K562 (cell line): ENCODE data around the gene PI16. TPM values are rescaled to one million over a fixed set of nuclear protein-coding genes. Genes with fewer than 3 reads are reported as not detected.

Experiments used
- AFF1 ChIP-seq, 2 experiments: fragments of 450-650 bp; IDR thresholded peaks; 2 replicates each; pipeline ENCODE4 v1.6.1; 2018; ENCODE audit warnings: mild to moderate bottlenecking in 2 of 2, low read depth in 1 of 2; ENCODE audit not compliant: partially characterized antibody in 2 of 2
- KDM5B ChIP-seq: fragments of 200-600 bp; sonication (generic); IDR thresholded peaks from 2 replicates; pipeline ENCODE4 v1.6.1; 2012; ENCODE audit warnings: low read depth, mild to moderate bottlenecking, moderate library complexity, low read length, control low read depth, inconsistent platforms; ENCODE audit not compliant: insufficient replicate concordance
- NR1H2 ChIP-seq: sonication (generic); formaldehyde crosslinking; IDR thresholded peaks from 2 replicates; pipeline ENCODE4 v1.4.0; 2020; ENCODE audit warnings: mild to moderate bottlenecking, missing genetic modification reagents
- PHF8 ChIP-seq: fragments of 200-600 bp; sonication (generic); IDR thresholded peaks from 2 replicates; pipeline ENCODE4 v1.6.1; 2012; ENCODE audit warnings: mixed run types, mild to moderate bottlenecking, inconsistent platforms, low read length, moderate library complexity, borderline replicate concordance
- RBBP5 ChIP-seq: fragments of 200-600 bp; sonication (generic); IDR thresholded peaks from 2 replicates; pipeline ENCODE4 v1.6.1; 2012; ENCODE audit warnings: borderline replicate concordance, mild to moderate bottlenecking, low read length, control low read depth, inconsistent platforms; ENCODE audit not compliant: insufficient read depth, poor library complexity, severe bottlenecking
- TFAP4 ChIP-seq: sonication (generic); formaldehyde crosslinking; IDR thresholded peaks from 2 replicates; pipeline ENCODE4 v1.8.0; 2022; ENCODE audit warnings: missing genetic modification reagents, mild to moderate bottlenecking, moderate library complexity, borderline replicate concordance
- UBTF ChIP-seq, 2 experiments: IDR thresholded peaks; 2 replicates each; pipeline ENCODE4 v1.6.1; 2012; ENCODE audit warnings: improper control_type of control experiment in 2 of 2, low read depth in 2 of 2, low read length in 2 of 2, borderline replicate concordance in 1 of 2
- USF1 ChIP-seq: sonication (generic); formaldehyde crosslinking; IDR thresholded peaks from 2 replicates; pipeline ENCODE4 v1.9.0; 2022; ENCODE audit warnings: mild to moderate bottlenecking, missing genetic modification reagents
- ZNF609 ChIP-seq: sonication (generic); formaldehyde crosslinking; IDR thresholded peaks from 2 replicates; pipeline ENCODE4 v1.8.1; 2023; ENCODE audit warnings: missing genetic modification reagents, mild to moderate bottlenecking, borderline replicate concordance
- polyA plus RNA-seq, 8 experiments: library from polyadenylated mRNA; depleted of rRNA in 4 of 8; stranded (reverse) in 5 of 8; unstranded in 3 of 8; fragments of >200 nt; fragmentation: Nextera tagmentation in 2 of 8; fragmentation: Illumina TruSeq in 1 of 8; extraction: Ambion mirVana in 2 of 8; extraction: Trizol in 1 of 8; gene quantifications; 2 replicates each; pipeline versions ENCODE4 v1.2.1 to v1.2.3, GENCODE V29; 2011 to 2014; ENCODE audit warnings: inconsistent platforms in 1 of 8, missing spikeins in 1 of 8
- total RNA-seq, 7 experiments: library from RNA; depleted of rRNA in 6 of 7; stranded (reverse); fragments of >200 nt in 6 of 7; fragmentation: Illumina TruSeq in 2 of 7; extraction: Trizol in 2 of 7; gene quantifications; 2 replicates each; pipeline versions ENCODE4 v1.2.1 to v1.2.3, GENCODE V29; 2011 to 2021; ENCODE audit warnings: low replicate concordance in 1 of 7

PI16 gene
- total and polyA plus RNA-seq, 9 of the 15 experiments (the other 6 are each of a cell fraction or from before 2014, with no cell fraction given): 0.06 to 0.18 TPM; not detected in 7

GRCh38 chr6:36985808-36986703 lies 31.5 kb downstream of the PI16 start, which contains the start of gene MTCH1 (continued):
- TF ChIP-seq ZNF609 (CRISPR knock-in tag) (0 out of 2 replicates have a peak, but pooled peaks have one; percentile 65), TFAP4 (CRISPR knock-in tag) (no peak), AFF1 (IDR thresholded peaks at IDR 0.05; ENCODE audit: low read depth in 1 of 2, partially characterized antibody in 2 of 2) (no peak), PHF8 (peak; percentile 93), KDM5B (peak; percentile 92), NR1H2 (CRISPR knock-in tag) (0 out of 2 replicates have a peak, but pooled peaks have one; percentile 39), UBTF (IDR thresholded peaks at IDR 0.05; ENCODE audit: borderline replicate concordance in 1 of 2, low read depth in 2 of 2, low read length in 2 of 2) (peak; percentile 76 to 85; a peak in 2 of 4 replicates), RBBP5 (peak; percentile 94), USF1 (CRISPR knock-in tag) (peak; percentile 95)
